GM12892 (cell line): Measurements from ENCODE around the gene HERC2.
"Not testable (repeated sequence)": the region's sequence is repeated elsewhere in the genome, so short reads cannot be mapped to it uniquely, and the experiment has no call there.

Experiments
- POLR2A ChIP-seq: IDR thresholded peaks from 2 replicates; pipeline ENCODE4 v1.6.1; 2011; ENCODE audit warnings: low read depth, low read length, control low read depth
- POLR2AphosphoS5 ChIP-seq: IDR thresholded peaks from 2 replicates; pipeline ENCODE4 v1.6.1; 2011; ENCODE audit warnings: low read depth, low read length, control low read depth

- not testable (repeated sequence) for TF ChIP-seq POLR2A, POLR2AphosphoS5
These were observed 43.5 kb upstream of the HERC2 start for GRCh38 chr15:28365502-28365901.
